T-helper 1 cell treated with Interleukin-12 subunit alpha and Interleukin-12 subunit beta and Interleukin-4 antibody, amounts not matched to agents 30 μg/mL and 1 μg/mL, for 36 hours (primary cell): ENCODE results near the gene POLR2A.
A peak's percentile ranks its signal among the peaks of the same experiment; 100 is the strongest.

ENCODE experiments used
- H3K27ac Mint-ChIP-seq: one replicate; pipeline ENCODE4 v1.8.0; 2021; ENCODE audit warnings: mild to moderate bottlenecking, mixed read lengths
- H3K27me3 Mint-ChIP-seq: one replicate; pipeline ENCODE4 v1.8.0; 2021; ENCODE audit warnings: low read depth, mixed read lengths
- H3K36me3 Mint-ChIP-seq: one replicate; pipeline ENCODE4 v1.8.0; 2021; ENCODE audit warnings: low read depth, mixed read lengths
- H3K4me1 Mint-ChIP-seq: one replicate; pipeline ENCODE4 v1.8.0; 2021; ENCODE audit warnings: low read depth, mixed read lengths
- H3K4me3 Mint-ChIP-seq: one replicate; pipeline ENCODE4 v1.8.0; 2021; ENCODE audit warnings: mild to moderate bottlenecking, moderate library complexity, mixed read lengths
- H3K9me3 Mint-ChIP-seq: one replicate; pipeline ENCODE4 v1.8.0; 2021; ENCODE audit warnings: mixed read lengths

Gene POLR2A

DNA sequence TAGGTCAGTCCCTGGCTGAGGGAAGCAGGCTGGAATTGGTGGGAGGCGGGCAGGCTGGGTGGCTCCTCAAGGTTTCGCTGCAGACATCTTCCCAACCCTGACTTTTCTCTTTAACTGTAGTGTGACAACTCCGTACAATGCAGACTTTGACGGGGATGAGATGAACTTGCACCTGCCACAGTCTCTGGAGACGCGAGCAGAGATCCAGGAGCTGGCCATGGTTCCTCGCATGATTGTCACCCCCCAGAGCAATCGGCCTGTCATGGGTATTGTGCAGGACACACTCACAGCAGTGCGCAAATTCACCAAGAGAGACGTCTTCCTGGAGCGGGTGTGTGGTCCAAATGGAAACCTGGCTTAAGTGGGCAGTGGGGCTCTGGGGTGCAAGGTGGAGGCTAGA is 15.0 kb downstream of the POLR2A start:
- H3K27ac Mint-ChIP-seq: no peak overlapping the region
- H3K27me3 Mint-ChIP-seq: no peaks in the 10 kb centered on the region
- no peaks in the 10 kb centered on the region for H3K9me3 Mint-ChIP-seq
- no peak overlapping the region for H3K4me3 Mint-ChIP-seq
- peaks cover 6% of the 10 kb centered on the region for H3K4me1 Mint-ChIP-seq
- peaks cover 66% of the 10 kb centered on the region for H3K36me3 Mint-ChIP-seq

DNA sequence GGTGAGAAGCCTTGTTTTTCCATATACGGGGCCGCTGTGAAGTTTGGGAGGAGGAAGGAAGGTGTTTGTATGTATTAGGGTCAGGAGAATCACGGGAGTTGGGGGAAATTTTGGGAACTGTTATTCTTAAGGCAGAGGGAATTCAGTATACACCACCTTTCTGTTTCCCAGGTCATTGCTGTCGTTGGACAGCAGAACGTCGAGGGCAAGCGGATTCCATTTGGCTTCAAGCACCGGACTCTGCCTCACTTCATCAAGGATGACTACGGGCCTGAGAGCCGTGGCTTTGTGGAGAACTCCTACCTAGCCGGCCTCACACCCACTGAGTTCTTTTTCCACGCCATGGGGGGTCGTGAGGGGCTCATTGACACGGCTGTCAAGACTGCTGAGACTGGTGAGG is 17.6 kb downstream of the POLR2A start:
- no peak overlapping the region for H3K4me3 Mint-ChIP-seq
- H3K27me3 Mint-ChIP-seq: no peaks in the 10 kb centered on the region
- H3K4me1 Mint-ChIP-seq: no peaks in the 10 kb centered on the region
- no peaks in the 10 kb centered on the region for H3K9me3 Mint-ChIP-seq
- no peak overlapping the region for H3K27ac Mint-ChIP-seq
- peaks cover 68% of the 10 kb centered on the region for H3K36me3 Mint-ChIP-seq

DNA sequence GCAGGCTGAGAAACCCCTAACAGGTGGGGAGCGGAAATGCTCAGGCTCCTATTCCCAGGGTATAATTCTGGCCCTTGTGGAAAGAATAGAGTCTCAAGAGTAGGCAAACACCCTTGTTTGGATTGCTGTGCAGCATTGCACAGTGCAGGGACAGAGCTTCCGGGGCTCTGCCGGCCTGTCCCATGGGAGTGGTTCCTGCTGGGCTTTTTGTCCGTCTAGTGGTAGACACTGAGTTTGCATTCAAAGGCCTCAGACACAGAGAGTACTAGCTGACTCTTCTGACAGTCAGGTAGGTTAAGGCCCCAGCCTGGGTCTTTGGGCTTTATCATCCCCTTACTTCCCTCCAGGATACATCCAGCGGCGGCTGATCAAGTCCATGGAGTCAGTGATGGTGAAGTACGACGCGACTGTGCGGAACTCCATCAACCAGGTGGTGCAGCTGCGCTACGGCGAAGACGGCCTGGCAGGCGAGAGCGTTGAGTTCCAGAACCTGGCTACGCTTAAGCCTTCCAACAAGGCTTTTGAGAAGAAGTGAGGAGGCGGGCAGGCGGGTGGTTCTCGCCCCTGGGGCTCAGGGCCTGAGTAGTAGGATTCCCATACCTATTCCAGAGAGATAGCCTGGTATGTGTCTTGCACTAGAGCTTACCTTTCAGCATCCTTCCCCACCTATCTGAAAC is 18.1 kb downstream of the POLR2A start:
- Mint-ChIP-seq H3K4me1 (no peaks in the 10 kb centered on the region), H3K9me3 (no peaks in the 10 kb centered on the region), H3K27me3 (no peaks in the 10 kb centered on the region), H3K4me3 (no peak overlapping the region), H3K36me3 (peaks cover 64% of the 10 kb centered on the region), H3K27ac (no peak overlapping the region)

DNA sequence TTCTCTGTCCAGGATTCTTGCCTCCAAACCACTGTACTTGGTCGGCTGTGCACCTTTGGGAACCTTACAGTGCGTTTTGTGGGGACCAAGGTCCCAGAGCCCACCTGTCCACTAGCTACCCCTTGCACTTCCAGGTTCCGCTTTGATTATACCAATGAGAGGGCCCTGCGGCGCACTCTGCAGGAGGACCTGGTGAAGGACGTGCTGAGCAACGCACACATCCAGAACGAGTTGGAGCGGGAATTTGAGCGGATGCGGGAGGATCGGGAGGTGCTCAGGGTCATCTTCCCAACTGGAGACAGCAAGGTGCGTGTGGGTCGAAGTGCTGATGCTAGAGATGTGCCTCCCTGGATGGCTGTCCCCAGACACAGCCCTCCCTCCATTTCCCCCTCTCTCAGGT is 18.8 kb downstream of the POLR2A start:
- Mint-ChIP-seq H3K27me3 (no peaks in the 10 kb centered on the region), H3K27ac (no peak overlapping the region), H3K36me3 (peaks cover 66% of the 10 kb centered on the region), H3K9me3 (no peaks in the 10 kb centered on the region), H3K4me3 (no peak overlapping the region), H3K4me1 (no peaks in the 10 kb centered on the region)

DNA sequence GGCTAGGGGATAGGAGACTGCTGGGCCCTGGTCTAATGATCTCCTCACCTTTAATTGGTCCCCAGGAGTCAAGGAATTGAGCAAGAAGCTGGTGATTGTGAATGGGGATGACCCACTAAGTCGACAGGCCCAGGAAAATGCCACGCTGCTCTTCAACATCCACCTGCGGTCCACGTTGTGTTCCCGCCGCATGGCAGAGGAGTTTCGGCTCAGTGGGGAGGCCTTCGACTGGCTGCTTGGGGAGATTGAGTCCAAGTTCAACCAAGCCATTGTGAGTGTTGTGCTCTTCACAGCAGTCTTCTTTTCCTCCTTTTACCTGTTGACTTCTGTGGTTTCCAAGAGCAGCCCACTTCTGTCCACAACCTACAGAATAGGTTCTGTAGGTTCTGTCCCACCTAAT is 19.4 kb downstream of the POLR2A start:
- H3K4me3 Mint-ChIP-seq: no peak overlapping the region
- peaks cover 67% of the 10 kb centered on the region for H3K36me3 Mint-ChIP-seq
- H3K9me3 Mint-ChIP-seq: no peaks in the 10 kb centered on the region
- H3K4me1 Mint-ChIP-seq: no peaks in the 10 kb centered on the region
- no peaks in the 10 kb centered on the region for H3K27me3 Mint-ChIP-seq
- H3K27ac Mint-ChIP-seq: no peak overlapping the region

DNA sequence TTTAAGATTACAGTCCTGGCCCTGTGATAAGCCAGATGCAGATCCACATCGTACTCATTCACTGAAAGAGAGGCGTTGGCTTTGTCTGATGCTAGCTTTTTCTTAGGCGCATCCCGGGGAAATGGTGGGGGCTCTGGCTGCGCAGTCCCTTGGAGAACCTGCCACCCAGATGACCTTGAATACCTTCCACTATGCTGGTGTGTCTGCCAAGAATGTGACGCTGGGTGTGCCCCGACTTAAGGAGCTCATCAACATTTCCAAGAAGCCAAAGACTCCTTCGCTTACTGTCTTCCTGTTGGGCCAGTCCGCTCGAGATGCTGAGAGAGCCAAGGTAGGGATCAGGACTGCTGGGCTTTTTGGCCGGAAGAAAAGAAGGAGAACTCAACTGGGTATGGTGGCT is 24.0 kb downstream of the POLR2A start:
- Mint-ChIP-seq H3K27me3 (no peaks in the 10 kb centered on the region), H3K27ac (peak overlapping the region; percentile 27), H3K36me3 (peaks cover 65% of the 10 kb centered on the region), H3K9me3 (no peaks in the 10 kb centered on the region), H3K4me3 (no peak overlapping the region), H3K4me1 (no peaks in the 10 kb centered on the region)

DNA sequence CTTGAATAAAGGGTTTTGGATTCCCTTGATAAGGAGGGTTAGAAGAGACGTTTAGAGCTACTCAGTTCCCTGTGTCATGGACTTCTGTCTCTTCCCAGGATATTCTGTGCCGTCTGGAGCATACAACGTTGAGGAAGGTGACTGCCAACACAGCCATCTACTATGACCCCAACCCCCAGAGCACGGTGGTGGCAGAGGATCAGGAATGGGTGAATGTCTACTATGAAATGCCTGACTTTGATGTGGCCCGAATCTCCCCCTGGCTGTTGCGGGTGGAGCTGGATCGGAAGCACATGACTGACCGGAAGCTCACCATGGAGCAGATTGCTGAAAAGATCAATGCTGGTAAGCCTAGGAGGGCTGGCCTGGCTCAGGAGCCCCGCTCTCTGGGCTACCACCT is 24.7 kb downstream of the POLR2A start:
- Mint-ChIP-seq H3K27ac (no peak overlapping the region), H3K27me3 (no peaks in the 10 kb centered on the region), H3K4me1 (no peaks in the 10 kb centered on the region), H3K9me3 (no peaks in the 10 kb centered on the region), H3K36me3 (peaks cover 65% of the 10 kb centered on the region), H3K4me3 (no peak overlapping the region)

DNA sequence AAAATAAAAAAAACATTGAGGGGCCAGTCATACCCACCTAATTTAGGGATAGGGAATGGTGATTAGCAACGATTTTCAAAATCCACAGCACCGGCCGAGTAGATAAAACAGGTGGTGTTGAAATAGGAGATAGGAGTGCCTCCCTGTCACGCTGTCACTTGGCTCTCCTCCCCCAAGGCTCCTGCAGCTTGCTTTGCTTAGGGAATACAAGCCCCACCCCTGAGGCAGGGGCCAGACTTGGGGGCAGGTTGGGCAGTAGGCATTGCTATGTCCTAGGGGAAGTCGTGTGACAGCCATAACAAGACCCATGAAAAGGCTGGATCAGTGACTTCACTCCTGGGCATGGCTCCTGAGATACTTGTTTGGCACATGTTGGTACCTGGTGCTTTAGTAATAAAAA is 25.8 kb downstream of the POLR2A start:
- H3K4me1 Mint-ChIP-seq: no peaks in the 10 kb centered on the region
- H3K36me3 Mint-ChIP-seq: peaks cover 65% of the 10 kb centered on the region
- H3K4me3 Mint-ChIP-seq: no peak overlapping the region
- no peaks in the 10 kb centered on the region for H3K27me3 Mint-ChIP-seq
- H3K9me3 Mint-ChIP-seq: no peaks in the 10 kb centered on the region
- no peak overlapping the region for H3K27ac Mint-ChIP-seq

DNA sequence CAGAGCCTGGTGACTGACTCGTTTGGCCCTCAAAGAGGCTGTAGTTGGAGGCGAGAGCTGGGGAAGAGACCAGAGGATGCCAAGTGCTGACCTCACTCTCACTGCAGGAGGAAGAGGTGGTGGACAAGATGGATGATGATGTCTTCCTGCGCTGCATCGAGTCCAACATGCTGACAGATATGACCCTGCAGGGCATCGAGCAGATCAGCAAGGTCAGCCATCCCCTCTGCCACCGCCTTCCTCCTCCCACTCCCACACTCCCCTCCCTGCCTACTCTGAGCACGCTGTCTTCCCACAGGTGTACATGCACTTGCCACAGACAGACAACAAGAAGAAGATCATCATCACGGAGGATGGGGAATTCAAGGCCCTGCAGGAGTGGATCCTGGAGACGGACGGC is 26.9 kb downstream of the POLR2A start:
- H3K27me3 Mint-ChIP-seq: no peaks in the 10 kb centered on the region
- H3K36me3 Mint-ChIP-seq: peaks cover 59% of the 10 kb centered on the region
- no peak overlapping the region for H3K27ac Mint-ChIP-seq
- no peaks in the 10 kb centered on the region for H3K9me3 Mint-ChIP-seq
- H3K4me3 Mint-ChIP-seq: no peak overlapping the region
- no peaks in the 10 kb centered on the region for H3K4me1 Mint-ChIP-seq

DNA sequence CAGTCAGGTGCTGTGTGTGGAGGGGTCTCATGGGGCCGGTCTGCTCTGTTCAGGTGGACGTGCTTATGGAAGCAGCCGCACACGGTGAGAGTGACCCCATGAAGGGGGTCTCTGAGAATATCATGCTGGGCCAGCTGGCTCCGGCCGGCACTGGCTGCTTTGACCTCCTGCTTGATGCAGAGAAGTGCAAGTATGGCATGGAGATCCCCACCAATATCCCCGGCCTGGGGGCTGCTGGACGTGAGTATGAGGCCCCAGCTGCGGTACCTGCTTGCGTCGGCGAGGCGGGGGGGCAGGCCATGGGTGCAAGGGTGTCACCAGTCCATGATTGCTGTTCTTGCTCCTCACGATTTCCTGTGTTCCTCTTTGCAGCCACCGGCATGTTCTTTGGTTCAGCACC is 27.9 kb downstream of the POLR2A start:
- Mint-ChIP-seq H3K27me3 (no peaks in the 10 kb centered on the region), H3K27ac (no peak overlapping the region), H3K36me3 (peaks cover 52% of the 10 kb centered on the region), H3K4me1 (no peaks in the 10 kb centered on the region), H3K9me3 (no peaks in the 10 kb centered on the region), H3K4me3 (no peak overlapping the region)

DNA sequence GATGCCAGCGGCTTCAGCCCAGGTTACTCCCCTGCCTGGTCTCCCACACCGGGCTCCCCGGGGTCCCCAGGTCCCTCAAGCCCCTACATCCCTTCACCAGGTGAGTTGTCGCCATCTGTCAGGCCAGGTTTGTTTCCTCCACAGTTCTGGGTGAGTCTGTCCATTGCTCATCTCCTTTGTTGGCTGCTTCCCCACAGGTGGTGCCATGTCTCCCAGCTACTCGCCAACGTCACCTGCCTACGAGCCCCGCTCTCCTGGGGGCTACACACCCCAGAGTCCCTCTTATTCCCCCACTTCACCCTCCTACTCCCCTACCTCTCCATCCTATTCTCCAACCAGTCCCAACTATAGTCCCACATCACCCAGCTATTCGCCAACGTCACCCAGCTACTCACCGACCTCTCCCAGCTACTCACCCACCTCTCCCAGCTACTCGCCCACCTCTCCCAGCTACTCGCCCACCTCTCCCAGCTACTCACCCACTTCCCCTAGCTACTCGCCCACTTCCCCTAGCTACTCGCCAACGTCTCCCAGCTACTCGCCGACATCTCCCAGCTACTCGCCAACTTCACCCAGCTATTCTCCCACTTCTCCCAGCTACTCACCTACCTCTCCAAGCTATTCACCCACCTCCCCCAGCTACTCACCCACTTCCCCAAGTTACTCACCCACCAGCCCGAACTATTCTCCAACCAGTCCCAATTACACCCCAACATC is 28.8 kb downstream of the POLR2A start:
- no peaks in the 10 kb centered on the region for H3K4me1 Mint-ChIP-seq
- no peaks in the 10 kb centered on the region for H3K27me3 Mint-ChIP-seq
- no peak overlapping the region for H3K4me3 Mint-ChIP-seq
- peak overlapping the region; percentile 42 for H3K27ac Mint-ChIP-seq
- H3K9me3 Mint-ChIP-seq: no peaks in the 10 kb centered on the region
- peaks cover 45% of the 10 kb centered on the region for H3K36me3 Mint-ChIP-seq

DNA sequence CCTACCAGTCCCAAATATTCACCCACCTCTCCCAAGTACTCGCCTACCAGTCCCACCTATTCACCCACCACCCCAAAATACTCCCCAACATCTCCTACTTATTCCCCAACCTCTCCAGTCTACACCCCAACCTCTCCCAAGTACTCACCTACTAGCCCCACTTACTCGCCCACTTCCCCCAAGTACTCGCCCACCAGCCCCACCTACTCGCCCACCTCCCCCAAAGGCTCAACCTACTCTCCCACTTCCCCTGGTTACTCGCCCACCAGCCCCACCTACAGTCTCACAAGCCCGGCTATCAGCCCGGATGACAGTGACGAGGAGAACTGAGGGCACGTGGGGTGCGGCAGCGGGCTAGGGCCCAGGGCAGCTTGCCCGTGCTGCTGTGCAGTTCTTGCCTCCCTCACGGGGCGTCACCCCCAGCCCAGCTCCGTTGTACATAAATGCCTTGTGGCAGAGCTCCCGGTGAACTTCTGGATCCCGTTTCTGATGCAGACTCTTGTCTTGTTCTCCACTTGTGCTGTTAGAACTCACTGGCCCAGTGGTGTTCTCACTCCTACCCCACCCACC is 29.8 kb downstream of the POLR2A start:
- no peaks in the 10 kb centered on the region for H3K9me3 Mint-ChIP-seq
- H3K27me3 Mint-ChIP-seq: no peaks in the 10 kb centered on the region
- no peak overlapping the region for H3K4me3 Mint-ChIP-seq
- H3K27ac Mint-ChIP-seq: no peak overlapping the region
- peaks cover 37% of the 10 kb centered on the region for H3K36me3 Mint-ChIP-seq
- no peaks in the 10 kb centered on the region for H3K4me1 Mint-ChIP-seq

DNA sequence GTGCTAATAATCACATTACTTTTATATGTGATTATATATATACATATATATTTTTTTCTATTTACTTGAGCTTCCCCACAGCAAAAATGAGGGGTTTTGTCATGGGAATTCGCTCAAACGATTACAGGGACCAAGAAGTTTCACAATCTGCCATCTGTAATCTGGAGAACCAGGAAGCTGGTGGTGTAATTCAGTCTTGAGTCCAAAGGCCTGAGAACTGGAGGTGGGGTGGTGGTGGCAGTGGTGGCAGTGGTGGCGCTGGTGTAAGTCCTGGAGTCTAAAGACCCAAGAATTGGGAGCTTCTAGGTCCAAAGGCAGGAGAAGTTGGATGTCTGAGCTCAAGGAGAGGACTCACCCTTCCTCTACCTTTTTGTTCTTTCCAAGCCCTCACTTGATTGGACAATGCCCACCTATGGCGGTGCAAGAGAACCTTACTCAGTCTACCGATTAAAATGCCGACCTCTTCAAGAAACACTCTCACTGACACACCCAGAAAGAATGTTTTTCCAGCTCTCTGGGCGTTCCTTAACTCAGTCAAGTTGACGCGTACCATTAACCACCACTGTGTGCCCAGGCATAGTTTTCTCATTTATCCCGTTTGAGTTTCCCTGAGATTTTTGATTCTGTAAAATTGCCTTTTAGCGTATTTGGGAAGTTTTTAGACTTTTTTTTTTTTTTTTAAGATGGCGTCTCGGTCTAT is 31.9 kb downstream of the POLR2A start:
- Mint-ChIP-seq H3K36me3 (peaks cover 25% of the 10 kb centered on the region), H3K27me3 (no peaks in the 10 kb centered on the region), H3K9me3 (no peaks in the 10 kb centered on the region), H3K4me1 (no peaks in the 10 kb centered on the region), H3K27ac (no peak overlapping the region), H3K4me3 (no peak overlapping the region)

DNA sequence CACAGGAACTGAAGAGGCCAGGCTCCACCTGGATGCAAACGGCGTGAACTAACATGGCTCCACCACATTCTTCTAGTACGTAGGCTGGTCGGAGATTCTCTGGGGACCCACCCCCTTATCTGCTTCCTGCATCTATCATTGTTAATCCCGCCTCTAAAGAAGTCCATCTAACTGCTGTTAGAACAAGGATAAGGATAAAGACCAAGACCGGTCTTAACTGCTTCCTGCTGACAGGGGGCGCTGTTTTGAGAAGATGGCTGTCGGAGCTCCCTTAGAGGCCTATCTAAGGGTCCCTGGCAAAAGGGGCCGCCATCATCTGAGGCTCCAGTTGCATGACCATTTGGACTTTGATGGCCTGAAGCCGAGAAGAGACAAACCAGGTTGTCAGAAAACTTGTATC is 38.9 kb downstream of the POLR2A start:
- H3K27ac Mint-ChIP-seq: no peak overlapping the region
- H3K4me3 Mint-ChIP-seq: no peak overlapping the region
- H3K9me3 Mint-ChIP-seq: no peaks in the 10 kb centered on the region
- no peaks in the 10 kb centered on the region for H3K27me3 Mint-ChIP-seq
- H3K36me3 Mint-ChIP-seq: peaks cover 1% of the 10 kb centered on the region
- H3K4me1 Mint-ChIP-seq: peaks cover 4% of the 10 kb centered on the region

DNA sequence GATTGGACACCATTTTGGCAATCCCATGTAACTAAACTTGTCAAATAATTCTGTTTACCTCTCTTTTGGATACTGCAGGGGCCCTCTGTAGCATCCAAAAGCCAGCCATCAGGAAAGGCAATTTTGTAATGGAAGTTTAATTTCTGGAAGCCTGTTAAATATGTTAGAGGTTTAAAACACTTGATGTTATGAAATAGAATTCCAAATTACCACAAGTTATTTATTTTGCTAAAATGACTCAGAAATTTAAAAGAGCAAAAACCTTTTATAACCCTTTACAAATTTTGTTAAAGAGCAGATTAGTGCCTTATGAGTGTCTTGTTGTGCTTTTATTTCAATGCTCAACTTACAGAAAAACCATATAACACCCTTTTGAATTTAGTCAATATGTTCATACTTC is 44.7 kb downstream of the POLR2A start:
- Mint-ChIP-seq H3K27me3 (no peaks in the 10 kb centered on the region), H3K4me1 (no peaks in the 10 kb centered on the region), H3K4me3 (no peak overlapping the region), H3K9me3 (peaks cover 12% of the 10 kb centered on the region), H3K36me3 (peaks cover 4% of the 10 kb centered on the region), H3K27ac (no peak overlapping the region)
